H9 (cell line): Measurements from ENCODE around the gene SPEF2. TPM values are rescaled to one million over a fixed set of nuclear protein-coding genes. Genes with fewer than 3 reads are reported as not detected.

Experiments used
- DNase-seq: peaks from one replicate; pipeline ENCODE4 v3.0.0-alpha.2; 2017
- H2AFZ ChIP-seq: one replicate; pipeline ENCODE4 v1.6.1; 2013; ENCODE audit warnings: mild to moderate bottlenecking, low read length, control low read depth, moderate library complexity
- H2AK5ac ChIP-seq: 2 replicates; pipeline ENCODE4 v1.6.1; 2013; ENCODE audit warnings: low read length, control low read depth, mixed read lengths; ENCODE audit not compliant: insufficient read length
- H2BK120ac ChIP-seq: one replicate; pipeline ENCODE4 v1.6.1; 2013; ENCODE audit warnings: low read depth, mild to moderate bottlenecking, low read length, control low read depth, inconsistent platforms; ENCODE audit not compliant: poor library complexity, severe bottlenecking
- H2BK12ac ChIP-seq: 2 replicates; pipeline ENCODE4 v1.6.1; 2013; ENCODE audit warnings: low read length, control low read depth, mixed read lengths, low read depth; ENCODE audit not compliant: insufficient read length
- H2BK15ac ChIP-seq: 2 replicates; pipeline ENCODE4 v1.6.1; 2013; ENCODE audit warnings: low read depth, low read length, control low read depth
- H2BK20ac ChIP-seq: one replicate; pipeline ENCODE4 v1.6.1; 2013; ENCODE audit warnings: low read depth, mild to moderate bottlenecking, low read length, control low read depth, inconsistent platforms; ENCODE audit not compliant: poor library complexity, severe bottlenecking
- H2BK5ac ChIP-seq: 2 replicates; pipeline ENCODE4 v1.6.1; 2013; ENCODE audit warnings: low read length, control low read depth, mixed read lengths; ENCODE audit not compliant: insufficient read length
- H3K14ac ChIP-seq: 2 replicates; pipeline ENCODE4 v1.6.1; 2013; ENCODE audit warnings: low read length, control low read depth; ENCODE audit not compliant: insufficient read depth
- H3K18ac ChIP-seq: 2 replicates; pipeline ENCODE4 v1.6.1; 2013; ENCODE audit warnings: low read depth, mild to moderate bottlenecking, mixed read lengths, low read length, control low read depth; ENCODE audit not compliant: insufficient read length
- H3K23ac ChIP-seq: 2 replicates; pipeline ENCODE4 v1.6.1; 2013; ENCODE audit warnings: low read length, control low read depth, mixed read lengths, low read depth; ENCODE audit not compliant: insufficient read length
- H3K23me2 ChIP-seq: 2 replicates; pipeline ENCODE4 v1.6.1; 2013; ENCODE audit warnings: low read depth, mild to moderate bottlenecking, mixed read lengths, low read length, control low read depth; ENCODE audit not compliant: insufficient read length, poor library complexity, severe bottlenecking
- H3K27ac ChIP-seq: 2 replicates; pipeline ENCODE4 v1.5.1; 2013; ENCODE audit warnings: low read length, control low read depth, mixed read lengths, low read depth; ENCODE audit not compliant: insufficient read length
- H3K27me3 ChIP-seq: 2 replicates; pipeline ENCODE4 v1.6.1; 2013; ENCODE audit warnings: low read length, control low read depth, inconsistent platforms; ENCODE audit not compliant: insufficient read depth
- H3K4ac ChIP-seq: 2 replicates; pipeline ENCODE4 v1.6.1; 2013; ENCODE audit warnings: low read depth, mild to moderate bottlenecking, control low read depth, inconsistent platforms, low read length, moderate library complexity
- H3K4me1 ChIP-seq: 2 replicates; pipeline ENCODE4 v1.6.1; 2013; ENCODE audit warnings: low read length, control low read depth, inconsistent platforms; ENCODE audit not compliant: insufficient read depth
- H3K4me2 ChIP-seq: 2 replicates; pipeline ENCODE4 v1.6.1; 2013; ENCODE audit warnings: low read length, control low read depth, mixed read lengths; ENCODE audit not compliant: insufficient read length, insufficient read depth
- H3K56ac ChIP-seq: 2 replicates; pipeline ENCODE4 v1.6.1; 2013; ENCODE audit warnings: low read depth, mild to moderate bottlenecking, mixed read lengths, low read length, control low read depth; ENCODE audit not compliant: insufficient read length
- H3K79me1 ChIP-seq: 2 replicates; pipeline ENCODE4 v1.6.1; 2013; ENCODE audit warnings: low read depth, mild to moderate bottlenecking, moderate library complexity, low read length, control low read depth, inconsistent platforms; ENCODE audit not compliant: insufficient read depth, poor library complexity, severe bottlenecking
- H3K79me2 ChIP-seq: 2 replicates; pipeline ENCODE4 v1.6.1; 2013; ENCODE audit warnings: low read length, control low read depth, inconsistent platforms; ENCODE audit not compliant: insufficient read depth
- H3K9ac ChIP-seq: 2 replicates; pipeline ENCODE4 v1.6.1; 2013; ENCODE audit warnings: low read length, control low read depth, mixed read lengths; ENCODE audit not compliant: insufficient read length; ENCODE audit errors: extremely low read depth
- H3K9me3 ChIP-seq: one replicate; pipeline ENCODE4 v1.6.1; 2013; ENCODE audit warnings: low read depth, low read length, inconsistent platforms; ENCODE audit not compliant: control insufficient read depth
- H3T11ph ChIP-seq: one replicate; pipeline ENCODE4 v1.6.1; 2013; ENCODE audit warnings: mild to moderate bottlenecking, low read length, control low read depth, inconsistent platforms
- H4K20me1 ChIP-seq: one replicate; pipeline ENCODE4 v1.6.1; 2013; ENCODE audit not compliant: control insufficient read depth, insufficient read length, insufficient read depth
- H4K5ac ChIP-seq: 2 replicates; pipeline ENCODE4 v1.6.1; 2013; ENCODE audit warnings: low read depth, mild to moderate bottlenecking, mixed read lengths, low read length, control low read depth; ENCODE audit not compliant: insufficient read length
- H4K8ac ChIP-seq: replicated peaks from 2 replicates; pipeline ENCODE4 v1.6.1; 2013; ENCODE audit warnings: low read length, control low read depth, mixed read lengths, low read depth; ENCODE audit not compliant: insufficient read length
- H4K91ac ChIP-seq: 2 replicates; pipeline ENCODE4 v1.6.1; 2013; ENCODE audit warnings: low read depth, mild to moderate bottlenecking, moderate library complexity, mixed read lengths, low read length, control low read depth; ENCODE audit not compliant: insufficient read length
- H3K27ac Mint-ChIP-seq, 3 experiments: 2 replicates in 2 of 3; 3 replicates in 1 of 3; pipeline ENCODE4 v1.8.0; 2020 to 2021; ENCODE audit warnings: mixed read lengths in 3 of 3, mild to moderate bottlenecking in 1 of 3, moderate library complexity in 1 of 3
- H3K27me3 Mint-ChIP-seq: 2 replicates; pipeline ENCODE4 v1.8.0; 2021; ENCODE audit warnings: low read depth, mild to moderate bottlenecking, moderate library complexity, mixed read lengths
- H3K36me3 Mint-ChIP-seq, 3 experiments: 2 replicates in 2 of 3; 3 replicates in 1 of 3; pipeline ENCODE4 v1.8.0; 2020 to 2021; ENCODE audit warnings: low read depth in 3 of 3, mixed read lengths in 3 of 3; ENCODE audit not compliant: insufficient read depth in 1 of 3
- H3K4me1 Mint-ChIP-seq, 2 experiments: 2 replicates each; pipeline ENCODE4 v1.8.0; 2020; ENCODE audit warnings: mixed read lengths in 2 of 2
- H3K4me3 Mint-ChIP-seq, 2 experiments: 2 replicates in 1 of 2; 3 replicates in 1 of 2; pipeline ENCODE4 v1.8.0; 2020 to 2021; ENCODE audit warnings: mild to moderate bottlenecking in 2 of 2, mixed read lengths in 2 of 2, moderate library complexity in 1 of 2
- H3K9me3 Mint-ChIP-seq, 2 experiments: 2 replicates in 1 of 2; 3 replicates in 1 of 2; pipeline ENCODE4 v1.8.0; 2020; ENCODE audit warnings: mild to moderate bottlenecking in 2 of 2, mixed read lengths in 2 of 2, moderate library complexity in 1 of 2
- CTCF ChIP-seq: fragments of 200-600 bp; sonication (generic); conservative IDR thresholded peaks from 3 replicates; pipeline ENCODE4 v1.8.0; 2021; ENCODE audit warnings: antibody characterized with exemption, mild to moderate bottlenecking
- WGBS: extraction: QIAGEN DNeasy Blood & Tissue Kit; methylation state at CpG from one replicate; pipeline ENCODE4 v1.1.7; 2013; ENCODE audit warnings: missing lambda C conversion rate, low lambda C conversion rate, mixed read lengths; ENCODE audit not compliant: insufficient read length; ENCODE audit errors: extremely low coverage; 5-methylcytosine and 5-hydroxymethylcytosine counted together
- total RNA-seq: library from RNA; stranded (reverse); gene quantifications from 2 replicates; pipeline ENCODE4 v1.2.1, GENCODE V29; 2021

SPEF2 gene
- total RNA-seq, 1 experiment from 2014 or later = 1.0 TPM

GRCh38 chr5:35852084-35852734, 234.5 kb downstream of the SPEF2 start:
- Histone ChIP-seq H3K56ac (no peak overlapping the region), H2BK12ac (no peak overlapping the region), H3T11ph (no peak overlapping the region), H2AK5ac (no peak overlapping the region), H3K9ac (no peak overlapping the region), H2BK15ac (no peak overlapping the region), H2BK120ac (no peak overlapping the region), H4K20me1 (no peaks in the 10 kb centered on the region), H3K18ac (no peak overlapping the region), H3K27ac (no peak overlapping the region), H3K79me1 (no peaks in the 10 kb centered on the region), H3K27me3 (no peaks in the 10 kb centered on the region), H3K9me3 (peaks cover 7% of the 10 kb centered on the region), H4K91ac (no peak overlapping the region), H3K23ac (no peak overlapping the region), H3K4me2 (no peak overlapping the region), H4K5ac (no peak overlapping the region), H3K79me2 (no peaks in the 10 kb centered on the region), H2BK5ac (no peak overlapping the region), H3K4ac (no peak overlapping the region), H3K23me2 (no peaks in the 10 kb centered on the region), H3K14ac (no peak overlapping the region), H2AFZ (no peak overlapping the region), H3K4me1 (no peaks in the 10 kb centered on the region), H2BK20ac (no peak overlapping the region), H4K8ac (no peak overlapping the region)
- Mint-ChIP-seq H3K36me3 (no peaks in the 10 kb centered on the region; a peak in 1 of 7 replicates), H3K4me1 (peaks cover 4 to 5% of the 10 kb centered on the region in 2 experiments; a peak in 2 of 4 replicates), H3K4me3 (no peak overlapping the region), H3K27me3 (peaks cover 3% of the 10 kb centered on the region; the same call in 1 of the 2 replicates), H3K27ac (no peak overlapping the region), H3K9me3 (peaks cover 7 to 10% of the 10 kb centered on the region in 2 experiments)
- peak; percentile 35 for DNase-seq
- TF ChIP-seq CTCF = 0 out of 3 replicates have a peak, but pooled peaks have one; percentile 21
- no CpG with 5 or more reads among the region's 8 CpGs for WGBS
